ENCODE data around the gene OPN1MW. TPM values are rescaled to one million over a fixed set of nuclear protein-coding genes. Genes with fewer than 3 reads are reported as not detected.
"Not testable (repeated sequence)": the region's sequence is repeated elsewhere in the genome, so short reads cannot be mapped to it uniquely, and the experiment has no call there.

OPN1MW gene
- total RNA-seq, 2 experiments from 2014 or later, result not detected

- H3K27ac ChIP-seq (ENCODE audit: low read depth, low read length, poor library complexity, severe bottlenecking); H3K9me3 ChIP-seq (ENCODE audit: low read length); H3K4me2 ChIP-seq (ENCODE audit: low read length); H4K20me1 ChIP-seq (ENCODE audit: insufficient read depth, low read length); CTCF ChIA-PET (ENCODE audit: unreplicated experiment); BruUV-seq (replicated peaks); H3K4me3 ChIP-seq (ENCODE audit: low read depth, low read length, poor library complexity, severe bottlenecking); H3K9me2 ChIP-seq (ENCODE audit: insufficient read depth, low read length); H3K36me3 ChIP-seq (ENCODE audit: insufficient read depth, low read length); H3K4me1 ChIP-seq (ENCODE audit: insufficient read depth, low read length, poor library complexity, severe bottlenecking); H2AFZ ChIP-seq (ENCODE audit: low read length); POLR2A ChIA-PET; H3K79me2 ChIP-seq (ENCODE audit: insufficient read depth, low read depth, low read length); intact Hi-C loops (cut with micrococcal nuclease; ENCODE audit: unreplicated experiment); DNase-seq (ENCODE audit: low spot score): not testable (repeated sequence)
Measured at GRCh38 chrX:154225292-154225691, 42.9 kb downstream of the OPN1MW start.

GRCh38 chrX:154226706-154227105, 44.3 kb downstream of the OPN1MW start:
- H3K79me2 ChIP-seq (ENCODE audit: insufficient read depth, low read depth, low read length); H3K4me1 ChIP-seq (ENCODE audit: insufficient read depth, low read length, poor library complexity, severe bottlenecking); DNase-seq (ENCODE audit: low spot score); H3K9me3 ChIP-seq (ENCODE audit: low read length); POLR2A ChIA-PET; BruUV-seq (replicated peaks); CTCF ChIA-PET (ENCODE audit: unreplicated experiment); H2AFZ ChIP-seq (ENCODE audit: low read length); H4K20me1 ChIP-seq (ENCODE audit: insufficient read depth, low read length); H3K36me3 ChIP-seq (ENCODE audit: insufficient read depth, low read length); H3K27ac ChIP-seq (ENCODE audit: low read depth, low read length, poor library complexity, severe bottlenecking); H3K9me2 ChIP-seq (ENCODE audit: insufficient read depth, low read length); intact Hi-C loops (cut with micrococcal nuclease; ENCODE audit: unreplicated experiment); H3K4me3 ChIP-seq (ENCODE audit: low read depth, low read length, poor library complexity, severe bottlenecking); H3K4me2 ChIP-seq (ENCODE audit: low read length): not testable (repeated sequence)

- H3K4me2 ChIP-seq (ENCODE audit: low read length); H2AFZ ChIP-seq (ENCODE audit: low read length); H4K20me1 ChIP-seq (ENCODE audit: insufficient read depth, low read length); H3K9me3 ChIP-seq (ENCODE audit: low read length); H3K9me2 ChIP-seq (ENCODE audit: insufficient read depth, low read length); H3K79me2 ChIP-seq (ENCODE audit: insufficient read depth, low read depth, low read length); BruUV-seq (replicated peaks); CTCF ChIA-PET (ENCODE audit: unreplicated experiment); POLR2A ChIA-PET; intact Hi-C loops (cut with micrococcal nuclease; ENCODE audit: unreplicated experiment); H3K27ac ChIP-seq (ENCODE audit: low read depth, low read length, poor library complexity, severe bottlenecking); H3K36me3 ChIP-seq (ENCODE audit: insufficient read depth, low read length); H3K4me1 ChIP-seq (ENCODE audit: insufficient read depth, low read length, poor library complexity, severe bottlenecking); H3K4me3 ChIP-seq (ENCODE audit: low read depth, low read length, poor library complexity, severe bottlenecking); DNase-seq (ENCODE audit: low spot score): not testable (repeated sequence)
Measured at GRCh38 chrX:154231443-154231842, 49.0 kb downstream of the OPN1MW start.

- H3K4me1 ChIP-seq (ENCODE audit: insufficient read depth, low read length, poor library complexity, severe bottlenecking); H4K20me1 ChIP-seq (ENCODE audit: insufficient read depth, low read length); H3K27ac ChIP-seq (ENCODE audit: low read depth, low read length, poor library complexity, severe bottlenecking); H2AFZ ChIP-seq (ENCODE audit: low read length); H3K4me2 ChIP-seq (ENCODE audit: low read length); H3K36me3 ChIP-seq (ENCODE audit: insufficient read depth, low read length); BruUV-seq (replicated peaks); POLR2A ChIA-PET; H3K4me3 ChIP-seq (ENCODE audit: low read depth, low read length, poor library complexity, severe bottlenecking); CTCF ChIA-PET (ENCODE audit: unreplicated experiment); intact Hi-C loops (cut with micrococcal nuclease; ENCODE audit: unreplicated experiment); H3K9me3 ChIP-seq (ENCODE audit: low read length); H3K9me2 ChIP-seq (ENCODE audit: insufficient read depth, low read length); H3K79me2 ChIP-seq (ENCODE audit: insufficient read depth, low read depth, low read length); DNase-seq (ENCODE audit: low spot score): not testable (repeated sequence)
Measured at GRCh38 chrX:154233620-154234019, 51.2 kb downstream of the OPN1MW start.

GRCh38 chrX:154238939-154239559, 56.7 kb downstream of the OPN1MW start:
- intact Hi-C loops (cut with micrococcal nuclease; ENCODE audit: unreplicated experiment); DNase-seq (ENCODE audit: low spot score); H3K36me3 ChIP-seq (ENCODE audit: insufficient read depth, low read length); H3K4me2 ChIP-seq (ENCODE audit: low read length); H3K4me3 ChIP-seq (ENCODE audit: low read depth, low read length, poor library complexity, severe bottlenecking); H4K20me1 ChIP-seq (ENCODE audit: insufficient read depth, low read length); H3K27ac ChIP-seq (ENCODE audit: low read depth, low read length, poor library complexity, severe bottlenecking); H2AFZ ChIP-seq (ENCODE audit: low read length); POLR2A ChIA-PET; H3K9me3 ChIP-seq (ENCODE audit: low read length); H3K79me2 ChIP-seq (ENCODE audit: insufficient read depth, low read depth, low read length); BruUV-seq (replicated peaks); H3K4me1 ChIP-seq (ENCODE audit: insufficient read depth, low read length, poor library complexity, severe bottlenecking); H3K9me2 ChIP-seq (ENCODE audit: insufficient read depth, low read length); CTCF ChIA-PET (ENCODE audit: unreplicated experiment): not testable (repeated sequence)

- H3K79me2 ChIP-seq (ENCODE audit: insufficient read depth, low read depth, low read length); H3K27ac ChIP-seq (ENCODE audit: low read depth, low read length, poor library complexity, severe bottlenecking); H3K9me2 ChIP-seq (ENCODE audit: insufficient read depth, low read length); H3K4me2 ChIP-seq (ENCODE audit: low read length); H3K4me3 ChIP-seq (ENCODE audit: low read depth, low read length, poor library complexity, severe bottlenecking); intact Hi-C loops (cut with micrococcal nuclease; ENCODE audit: unreplicated experiment); H3K9me3 ChIP-seq (ENCODE audit: low read length); H2AFZ ChIP-seq (ENCODE audit: low read length); DNase-seq (ENCODE audit: low spot score); H3K36me3 ChIP-seq (ENCODE audit: insufficient read depth, low read length); H4K20me1 ChIP-seq (ENCODE audit: insufficient read depth, low read length); BruUV-seq (replicated peaks); H3K4me1 ChIP-seq (ENCODE audit: insufficient read depth, low read length, poor library complexity, severe bottlenecking); CTCF ChIA-PET (ENCODE audit: unreplicated experiment); POLR2A ChIA-PET: not testable (repeated sequence)
Measured at GRCh38 chrX:154239982-154240503, 57.6 kb downstream of the OPN1MW start.
